ENCODE results near the gene FRMD6.
"Not testable (repeated sequence)": the region's sequence is repeated elsewhere in the genome, so short reads cannot be mapped to it uniquely, and the experiment has no call there.

Gene FRMD6

DNA sequence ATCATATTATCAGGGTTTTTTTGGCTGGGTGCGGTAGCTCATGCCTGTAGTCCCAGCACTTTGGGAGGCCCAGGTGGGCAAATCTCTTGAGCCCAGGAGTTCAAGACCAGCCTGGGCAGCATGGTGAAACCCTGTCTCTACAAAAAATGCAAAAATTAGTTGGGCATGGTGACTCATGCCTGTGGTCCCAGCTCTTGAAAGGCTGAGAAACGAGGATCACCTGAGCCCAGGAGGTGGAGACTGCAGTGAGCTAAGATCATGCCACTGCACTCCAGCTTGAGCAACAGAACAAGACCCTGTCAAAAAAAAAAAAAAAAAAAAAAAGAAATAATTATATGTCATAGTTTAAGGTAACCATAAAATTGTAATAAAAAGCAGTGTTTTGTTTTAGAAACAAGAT is 18.4 kb upstream of the FRMD6 start:
- not testable (repeated sequence) for DNase-seq

DNA sequence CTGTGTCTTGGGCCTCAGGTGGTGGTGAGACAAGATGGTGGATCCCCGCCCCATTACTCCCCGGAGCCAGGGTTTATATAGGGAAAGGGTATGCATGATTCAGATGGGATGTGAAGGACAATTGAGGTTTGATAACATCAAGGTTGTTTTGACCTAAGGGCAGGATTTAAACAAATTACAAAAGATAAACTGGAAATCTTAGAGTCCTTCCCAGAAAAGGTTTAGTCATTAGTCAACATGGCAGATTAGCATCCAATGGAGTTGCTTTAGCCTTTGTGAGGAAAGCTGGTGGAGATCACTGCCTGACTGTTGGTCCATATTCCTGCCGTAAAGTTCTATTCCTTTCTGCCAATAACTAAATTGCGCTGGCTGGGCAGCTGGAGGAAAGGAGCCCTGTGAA is 15.6 kb upstream of the FRMD6 start:
- DNase-seq, result no peak

DNA sequence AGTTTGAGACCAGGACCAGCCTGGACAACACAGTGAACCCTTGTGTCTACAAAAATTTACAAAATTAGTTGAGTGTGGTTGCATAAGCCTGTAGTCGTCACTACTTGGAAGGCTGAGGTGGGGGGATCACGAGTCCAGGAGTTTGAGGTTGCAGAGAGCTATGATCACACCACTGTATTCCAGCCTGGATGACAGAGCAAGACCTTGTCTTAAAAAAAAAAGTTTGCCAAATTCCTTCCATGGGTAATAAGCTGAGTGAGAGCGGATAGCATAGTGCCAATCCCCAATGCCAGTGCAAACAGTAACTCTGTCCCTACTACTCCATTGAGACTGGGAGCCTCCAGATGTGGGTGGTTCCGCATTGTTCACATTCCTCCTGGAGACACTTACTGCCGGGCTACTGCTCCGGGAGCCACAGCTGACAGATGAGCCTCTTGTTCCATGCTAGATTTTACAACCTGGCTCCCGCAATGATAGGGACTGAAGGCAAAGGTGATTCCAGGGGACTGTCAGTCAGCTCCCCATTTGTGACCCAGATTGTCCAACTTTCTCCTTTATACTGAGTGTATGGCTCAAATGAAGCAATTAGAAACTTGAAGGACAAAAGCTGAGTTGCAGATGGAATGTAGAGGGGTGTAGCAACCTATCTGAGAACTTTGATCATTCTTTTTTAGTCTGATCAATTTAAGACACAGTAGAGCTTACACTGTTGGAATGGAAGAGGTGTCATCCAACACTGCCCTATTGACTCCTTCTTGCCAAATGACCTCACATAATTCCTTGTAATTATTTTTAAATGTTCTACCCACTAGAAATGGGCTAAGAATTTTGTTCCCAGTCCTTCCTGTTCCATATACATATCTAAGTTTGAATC is 13.4 kb upstream of the FRMD6 start:
- no peak for DNase-seq

DNA sequence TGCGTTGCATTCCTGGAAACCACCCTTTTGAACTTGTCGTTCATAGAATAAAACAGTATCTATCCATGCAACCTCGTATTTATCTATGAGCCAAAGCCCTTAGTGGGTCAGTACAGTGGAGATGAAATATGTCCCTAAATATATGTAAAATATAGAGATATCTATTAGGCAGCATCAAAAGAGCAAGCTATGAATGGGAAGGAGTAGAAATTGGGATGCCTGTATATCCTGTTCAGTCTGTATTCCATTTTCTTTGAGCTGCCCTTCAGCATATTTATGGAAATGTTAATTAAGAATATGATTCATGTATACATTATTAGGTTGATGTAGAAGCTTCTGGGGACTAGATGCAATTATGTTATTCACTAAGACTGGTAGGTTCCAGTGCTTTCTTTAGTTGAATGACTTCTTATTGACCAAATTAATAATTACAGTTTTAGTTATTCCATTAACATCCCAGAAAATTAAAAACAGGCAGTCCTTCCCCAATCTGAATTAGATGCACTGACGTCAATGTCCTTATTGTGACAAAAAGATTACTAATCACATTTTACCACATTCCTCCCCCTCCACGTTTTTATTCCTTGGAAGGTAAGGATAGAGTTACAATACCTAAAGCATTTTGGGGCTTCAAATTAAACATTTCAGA is 11.9 kb upstream of the FRMD6 start:
- no peak for DNase-seq

DNA sequence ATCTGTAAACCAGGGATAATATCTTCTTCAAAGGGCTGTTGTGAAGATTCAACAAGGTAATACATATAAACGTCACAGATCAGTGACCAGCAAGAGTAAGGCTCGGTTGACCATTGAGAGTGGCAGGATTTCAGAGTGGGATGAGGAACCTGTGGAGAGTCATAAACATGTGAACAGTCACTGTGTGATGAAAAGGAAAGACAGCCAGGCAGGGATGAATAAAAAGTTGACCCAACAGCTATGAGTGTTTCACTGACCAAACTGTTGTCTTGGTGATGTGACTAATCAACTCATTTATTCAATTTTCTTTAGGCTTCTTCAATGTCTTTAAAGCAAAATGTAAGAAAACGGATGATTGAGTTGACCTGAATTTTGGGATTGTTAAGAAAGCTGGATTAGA is 8.6 kb upstream of the FRMD6 start:
- no peak for DNase-seq

DNA sequence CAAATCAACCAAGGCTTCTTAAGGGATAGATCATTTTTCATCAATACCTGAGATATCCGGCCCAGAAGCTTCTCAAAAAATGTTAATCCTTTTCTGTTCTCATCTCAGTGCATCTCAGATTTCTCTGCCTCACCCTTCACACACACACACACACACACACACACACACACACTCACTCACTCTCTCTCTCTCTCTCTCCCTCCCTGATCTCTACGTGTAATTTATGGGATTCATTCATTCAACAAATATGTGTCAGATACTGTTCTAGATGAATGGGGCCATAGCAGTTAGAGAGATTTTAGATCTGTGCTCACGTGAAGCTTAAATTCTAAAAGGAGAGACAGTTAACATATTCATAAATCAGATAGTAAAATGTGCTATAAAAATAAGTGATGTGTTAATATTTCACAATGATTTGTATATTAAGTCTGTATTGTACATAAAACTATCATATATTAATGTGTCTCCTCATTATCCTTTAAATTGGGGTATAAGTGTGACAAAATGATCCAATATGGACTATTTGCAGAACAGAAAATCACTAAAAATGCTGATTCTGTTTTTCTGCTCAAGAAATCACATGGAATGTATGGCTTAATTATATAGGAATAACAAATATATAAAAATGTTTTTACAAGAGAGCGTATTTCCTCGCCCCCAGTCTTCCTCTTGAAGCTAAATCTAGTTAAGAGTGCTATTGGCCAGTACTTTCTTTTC is 7.3 kb upstream of the FRMD6 start:
- no peak for DNase-seq

DNA sequence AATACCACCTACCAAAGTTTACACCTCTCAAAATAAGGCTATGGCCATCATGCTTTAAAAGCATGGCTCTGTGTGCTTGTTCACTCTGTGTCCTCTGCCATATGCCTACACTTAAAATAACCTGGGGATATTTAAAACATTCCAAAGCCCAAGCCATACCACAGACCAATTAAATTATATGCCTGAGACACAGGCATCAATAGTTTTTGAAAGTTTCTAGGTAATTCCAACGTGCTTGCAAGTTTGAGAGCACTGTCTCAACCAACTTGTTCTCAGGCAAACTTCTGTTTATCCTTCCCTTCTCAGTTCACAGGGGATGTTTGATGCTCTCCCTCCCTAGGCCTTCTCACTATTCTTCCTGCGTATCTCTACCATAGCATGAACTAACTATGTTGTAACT is 3.4 kb upstream of the FRMD6 start:
- DNase-seq, result no peak

DNA sequence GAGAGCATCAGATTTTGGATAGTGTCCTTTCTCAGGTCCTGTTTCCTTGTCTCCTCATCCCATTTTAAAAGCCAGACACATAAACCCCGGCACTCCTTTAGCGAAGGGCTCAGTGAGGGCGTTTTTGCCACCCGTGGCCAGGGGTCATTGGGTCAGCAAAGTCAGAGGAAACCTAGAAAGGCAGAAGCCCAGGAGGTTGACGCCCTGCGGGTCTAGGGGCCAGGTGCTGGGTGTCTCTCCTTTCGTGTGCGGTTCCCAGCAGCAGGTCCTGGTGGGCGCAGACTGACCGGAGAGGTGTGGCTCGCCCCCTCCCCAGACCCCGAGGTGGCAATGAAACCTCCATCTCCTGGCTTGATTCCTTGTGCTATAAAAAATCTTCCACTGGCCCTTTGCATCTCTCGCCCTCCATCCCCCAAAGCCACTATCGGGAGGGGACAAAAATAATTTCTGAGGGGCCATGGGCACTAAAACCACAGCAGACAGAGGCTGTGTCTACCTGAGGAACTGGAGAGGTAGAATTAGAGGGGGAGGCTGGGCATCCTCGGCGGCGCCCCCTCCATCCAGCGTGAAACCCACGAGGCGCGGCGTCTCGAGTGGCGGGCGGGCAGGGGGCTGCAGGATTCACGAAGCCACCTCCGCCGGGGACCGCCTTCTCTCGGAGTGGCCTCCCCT is 858 bp upstream of the FRMD6 start:
- no peak for DNase-seq

DNA sequence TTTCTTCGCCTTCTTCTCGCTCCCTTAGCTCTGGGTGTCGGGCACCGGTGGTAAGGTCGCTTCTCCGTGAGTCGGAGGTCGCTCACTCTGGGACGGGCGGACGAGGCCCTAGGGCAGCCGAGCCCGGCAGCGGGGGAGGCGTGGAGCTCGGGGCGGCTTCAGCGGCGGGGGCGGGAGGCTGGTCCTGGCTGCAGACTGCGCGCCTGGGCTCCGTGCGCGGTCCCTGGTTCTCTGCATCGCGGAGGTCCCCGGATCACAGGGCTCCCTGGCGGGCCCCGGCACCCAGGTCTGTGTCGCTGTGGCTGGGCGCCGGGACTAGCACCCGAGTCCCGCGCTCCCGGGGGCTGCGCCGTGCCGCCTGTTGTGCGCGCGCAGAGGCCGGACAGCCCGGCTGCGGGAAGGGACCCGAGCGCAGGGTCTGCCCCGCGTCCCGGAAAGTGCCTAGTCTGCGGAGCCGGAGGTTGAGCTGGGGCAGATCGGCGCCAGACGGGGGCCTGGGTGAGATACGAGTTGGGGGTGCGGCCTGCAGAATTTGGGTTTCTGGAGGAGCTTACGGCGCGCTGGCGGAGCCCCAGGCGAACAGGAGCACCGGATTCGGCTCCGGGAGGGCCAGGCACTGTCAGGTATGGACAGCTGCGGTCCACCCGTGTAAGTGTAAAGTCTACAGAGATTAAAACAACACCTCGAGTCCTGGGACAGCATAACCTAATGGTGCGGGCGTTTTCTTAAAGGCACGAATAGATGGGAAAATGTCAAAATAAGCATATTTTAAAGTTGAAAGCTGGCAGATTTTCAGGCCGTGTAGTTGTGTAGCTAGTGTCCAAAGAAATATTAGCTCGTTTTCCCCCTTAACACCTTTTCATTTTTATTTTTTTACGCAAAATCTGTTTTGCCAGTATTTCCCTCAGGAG is 713 bp downstream of the FRMD6 start:
- no peak for DNase-seq

DNA sequence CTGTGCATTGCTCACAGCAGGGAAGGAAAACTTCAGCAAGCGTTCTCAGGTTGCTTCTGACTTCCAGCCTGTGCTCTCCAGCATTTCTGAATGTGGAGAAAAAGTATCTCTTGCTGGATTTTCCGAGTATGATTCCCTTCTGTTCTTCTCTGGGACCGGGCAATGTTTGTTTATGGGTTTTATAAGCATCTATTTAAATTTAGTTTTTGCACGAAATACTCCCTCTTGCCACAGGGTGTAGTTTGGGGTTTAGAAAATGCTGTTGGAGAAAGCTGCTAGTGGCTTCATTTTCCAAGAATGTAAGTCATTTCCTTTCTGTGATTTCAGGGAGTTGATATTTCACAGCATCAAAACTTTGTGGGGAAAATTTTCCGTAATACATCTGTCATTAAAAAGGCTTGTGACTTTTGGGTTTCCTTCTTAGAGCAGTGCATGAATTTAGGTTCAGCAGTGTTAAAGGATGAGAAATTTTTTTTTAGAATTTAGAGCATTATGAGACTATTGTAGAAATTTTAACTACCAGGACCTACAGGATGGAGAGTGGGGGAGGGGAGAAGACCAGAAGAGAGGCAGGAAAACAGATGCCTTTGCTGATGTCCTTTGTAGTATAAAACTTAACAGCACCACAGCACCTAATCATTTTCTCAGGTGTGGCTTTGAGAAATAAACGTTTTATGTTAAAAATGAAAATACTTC is 1.5 kb downstream of the FRMD6 start:
- peak; percentile 18 for DNase-seq

DNA sequence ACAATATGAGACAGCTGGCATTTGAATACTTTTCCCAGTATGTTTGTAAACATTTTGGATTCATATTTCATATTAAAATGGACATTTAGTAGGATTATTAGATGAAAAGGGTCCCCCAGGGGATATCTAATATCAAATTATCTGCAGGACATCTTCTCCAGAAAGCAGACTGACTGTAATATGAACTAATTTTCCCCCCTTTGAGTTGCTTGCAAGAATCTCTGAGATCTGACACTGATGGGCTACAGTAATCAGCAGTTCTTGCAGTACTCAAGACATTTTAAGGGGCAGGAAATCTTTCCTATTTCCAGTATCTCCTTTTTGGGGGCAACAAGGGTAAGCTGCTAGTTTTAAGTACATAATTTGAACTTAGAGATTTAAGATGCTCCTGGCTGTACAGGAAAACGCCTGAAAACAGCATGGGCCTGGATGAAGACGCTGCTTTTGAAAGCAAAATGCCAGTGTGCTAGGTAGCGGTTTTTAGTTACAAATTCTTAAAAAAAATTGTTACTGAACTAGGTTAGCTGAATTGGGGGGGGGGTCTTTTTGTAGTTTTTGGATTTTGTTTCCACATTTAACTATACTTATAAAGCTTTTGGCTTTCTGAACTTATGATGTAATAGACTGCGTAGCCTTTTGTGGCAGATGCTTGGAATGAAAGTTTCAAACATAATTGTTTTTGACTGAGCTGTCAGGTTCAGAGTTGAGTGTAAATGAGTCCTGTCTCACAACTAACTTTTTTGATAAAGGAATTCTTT is 2.2 kb downstream of the FRMD6 start:
- DNase-seq, result no peak

DNA sequence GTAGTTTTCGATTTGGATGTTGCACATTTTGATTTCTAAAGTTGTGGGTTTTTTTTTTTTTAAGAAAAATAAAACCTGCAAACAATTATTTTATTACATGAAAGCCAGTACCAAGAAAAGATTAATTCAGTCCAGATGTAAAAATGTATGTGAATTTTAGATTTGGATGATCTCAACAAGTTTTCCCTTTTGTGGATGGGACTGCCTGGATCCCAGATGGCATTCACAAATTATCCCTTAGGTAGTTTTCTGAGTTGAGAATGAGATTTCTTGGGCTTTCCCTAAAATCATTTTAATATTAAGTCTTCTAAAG is 2.8 kb downstream of the FRMD6 start:
- DNase-seq, result no peak

DNA sequence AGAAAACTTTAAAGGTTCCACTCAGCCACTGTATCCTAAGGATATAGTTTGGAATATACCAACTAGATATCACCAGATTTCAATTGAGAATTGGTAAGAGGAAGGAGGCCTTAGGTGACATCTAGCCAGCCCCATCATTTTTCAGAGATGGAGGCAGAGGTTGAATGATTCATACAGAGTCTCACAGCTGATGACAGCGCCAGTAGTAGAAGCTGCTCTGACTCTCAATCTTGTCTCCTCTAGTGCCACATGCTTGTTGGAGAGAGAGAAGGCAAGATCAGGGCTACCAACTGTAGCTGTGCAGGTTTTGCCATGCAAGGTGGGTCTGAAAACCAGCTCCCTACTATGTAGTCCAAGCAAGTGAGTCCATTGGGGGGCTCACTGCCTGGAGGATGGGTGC is 6.1 kb downstream of the FRMD6 start:
- no peak for DNase-seq

DNA sequence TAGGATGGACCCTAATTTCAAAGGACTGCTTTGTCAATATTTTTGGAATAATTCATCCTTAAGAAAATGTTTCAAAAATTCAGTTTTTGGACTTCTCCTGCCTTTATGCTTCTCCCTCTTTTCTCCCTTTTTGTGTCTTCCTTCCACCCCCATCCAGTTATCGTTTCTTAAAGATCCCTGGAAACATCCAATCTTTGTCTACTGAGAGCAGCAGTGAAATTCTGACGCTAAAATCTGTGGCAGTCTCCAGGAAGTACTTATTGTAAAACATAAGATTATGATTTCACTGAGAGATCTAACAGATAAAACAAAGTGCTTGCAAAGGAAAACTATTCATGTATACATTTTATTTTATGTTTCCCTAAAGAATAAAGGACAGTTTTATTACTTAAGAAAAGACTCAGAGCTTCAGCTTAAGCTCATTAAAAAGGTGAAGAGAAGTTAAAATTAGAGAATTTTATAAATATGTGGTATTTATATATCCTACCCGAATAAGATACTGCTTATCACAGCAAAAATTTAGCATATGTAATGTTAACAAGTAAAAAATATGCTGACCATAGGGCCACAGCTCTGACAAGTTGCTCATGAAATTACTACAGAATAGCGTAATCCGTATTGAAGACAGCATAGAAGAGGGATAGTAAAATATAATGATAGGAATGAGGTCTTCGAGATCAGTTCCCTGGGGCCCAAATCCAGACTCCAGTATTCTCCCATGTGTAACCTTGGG is 6.9 kb downstream of the FRMD6 start:
- DNase-seq, result no peak

DNA sequence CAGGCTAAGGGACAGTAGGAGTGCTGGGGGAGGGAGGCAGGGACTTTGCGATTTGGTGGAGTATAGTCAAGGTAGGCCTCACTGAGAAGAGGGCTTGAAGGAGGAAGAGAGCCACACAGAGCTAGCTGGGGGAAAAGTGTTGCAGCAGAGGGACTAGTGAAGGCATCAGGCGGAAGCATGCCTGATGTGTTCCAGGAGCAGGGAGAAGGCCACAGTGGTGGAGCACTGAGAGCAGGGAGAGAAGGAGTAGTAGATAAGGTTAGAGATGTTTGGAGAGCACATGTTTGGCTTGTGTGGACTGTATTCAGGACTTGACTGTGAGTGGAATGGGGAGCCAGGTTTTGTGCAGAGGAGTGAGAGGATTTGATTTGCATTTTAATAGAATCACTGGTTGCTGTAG is 9.0 kb downstream of the FRMD6 start:
- no peak for DNase-seq

DNA sequence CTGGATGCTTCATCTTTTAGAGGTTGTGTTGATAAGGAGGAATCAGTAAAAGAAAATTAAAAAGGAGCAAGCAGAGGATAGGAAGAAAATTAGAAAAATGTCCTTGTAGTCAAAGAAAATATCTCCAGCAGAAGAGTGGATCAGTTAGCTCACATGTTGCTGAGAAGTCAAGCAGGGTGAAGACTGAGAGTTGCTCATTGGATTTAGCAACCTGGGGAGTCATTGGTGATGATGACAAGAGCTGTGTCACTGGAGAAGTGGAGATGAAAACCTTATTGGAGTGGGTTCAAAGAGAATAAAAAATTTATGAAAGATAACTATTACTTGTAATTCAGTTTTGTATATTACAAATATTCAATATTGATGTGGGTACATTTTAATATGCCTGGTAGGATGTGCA is 9.8 kb downstream of the FRMD6 start:
- no peak for DNase-seq

DNA sequence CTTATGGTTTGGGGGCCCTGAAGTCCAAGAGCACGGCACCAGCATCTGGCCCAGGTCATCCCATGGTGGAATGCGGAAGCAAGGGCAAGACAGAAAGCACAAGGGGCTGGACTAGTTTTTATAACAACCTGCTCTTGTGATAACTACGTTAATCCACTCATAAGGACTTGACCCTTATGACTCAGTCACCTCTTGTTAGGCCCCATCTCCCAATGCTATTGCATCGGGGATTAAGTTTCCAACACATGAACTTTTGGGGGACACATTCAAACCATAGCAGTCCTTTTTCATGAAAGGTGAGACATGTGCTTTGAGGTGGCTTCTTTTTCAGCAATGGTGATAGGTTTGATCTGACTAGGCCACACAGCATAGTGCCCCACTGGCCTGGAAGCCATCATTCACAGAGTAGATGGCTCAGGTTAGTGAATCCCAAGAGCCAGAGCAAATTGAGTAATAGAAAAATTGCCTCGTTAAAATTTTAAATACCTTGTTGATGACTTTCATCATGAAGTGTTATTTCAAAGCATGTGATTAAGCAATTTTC is 12.1 kb downstream of the FRMD6 start:
- DNase-seq, result no peak

DNA sequence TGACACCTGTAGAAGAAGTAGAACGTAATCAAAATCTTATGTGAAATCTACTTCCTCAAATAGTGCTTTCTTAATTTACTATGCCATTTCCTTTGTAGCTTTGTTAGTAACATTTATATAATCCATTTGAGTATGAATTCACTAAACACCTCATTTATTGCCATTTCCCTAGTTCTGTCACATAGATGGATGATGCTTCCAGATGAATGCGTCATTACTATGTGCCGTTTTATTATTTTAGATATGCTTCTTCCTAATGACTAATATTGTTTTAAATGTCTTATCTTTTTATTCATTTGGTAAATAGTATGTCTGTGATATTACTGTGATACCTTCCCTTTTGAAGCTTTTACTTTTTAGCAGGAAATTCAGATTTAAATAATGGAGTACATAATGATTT is 14.4 kb downstream of the FRMD6 start:
- no peak for DNase-seq

DNA sequence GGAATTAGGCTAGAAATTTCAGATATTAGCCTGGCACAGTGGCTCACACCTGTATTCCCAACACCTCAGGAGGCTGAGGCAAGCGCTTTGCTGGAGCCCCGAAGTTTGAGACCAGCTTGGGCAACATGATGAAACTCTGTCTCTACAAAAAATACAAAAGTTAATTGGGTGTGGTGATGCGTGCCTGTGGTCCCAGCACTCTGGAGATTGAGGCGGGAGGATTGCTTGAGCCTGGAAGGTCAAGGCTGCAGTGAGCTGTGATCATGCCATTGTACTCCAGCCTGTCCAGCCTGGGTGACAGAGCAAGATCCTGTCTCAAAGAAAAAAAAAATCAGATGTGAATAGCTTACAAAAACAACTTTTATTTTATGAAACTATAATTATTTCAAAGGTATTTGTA is 15.1 kb downstream of the FRMD6 start:
- no peak for DNase-seq

DNA sequence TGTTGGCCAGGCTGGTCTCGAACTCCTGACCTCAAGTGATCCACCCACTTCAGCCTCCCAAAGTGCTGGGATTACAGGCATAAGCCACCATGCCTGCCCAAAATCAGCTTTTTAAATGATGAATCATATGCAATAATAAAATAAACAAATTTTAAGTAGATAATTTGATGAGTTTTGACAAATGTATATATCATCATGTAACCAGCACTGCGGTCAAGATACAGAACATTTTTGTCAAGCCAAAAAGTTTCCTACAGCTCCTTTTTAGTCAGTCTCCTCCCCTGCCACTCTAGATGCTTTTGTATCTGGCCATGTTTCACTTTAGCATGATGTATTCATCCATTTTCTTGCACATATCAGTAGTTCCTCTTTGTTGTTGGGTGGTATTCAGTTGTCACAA is 17.2 kb downstream of the FRMD6 start:
- DNase-seq, result no peak

Measured in suppressor macrophage treated with lipopolysaccharide for 4 hours (primary cell).